ENCODE data around the gene OBSCN.

DNA sequence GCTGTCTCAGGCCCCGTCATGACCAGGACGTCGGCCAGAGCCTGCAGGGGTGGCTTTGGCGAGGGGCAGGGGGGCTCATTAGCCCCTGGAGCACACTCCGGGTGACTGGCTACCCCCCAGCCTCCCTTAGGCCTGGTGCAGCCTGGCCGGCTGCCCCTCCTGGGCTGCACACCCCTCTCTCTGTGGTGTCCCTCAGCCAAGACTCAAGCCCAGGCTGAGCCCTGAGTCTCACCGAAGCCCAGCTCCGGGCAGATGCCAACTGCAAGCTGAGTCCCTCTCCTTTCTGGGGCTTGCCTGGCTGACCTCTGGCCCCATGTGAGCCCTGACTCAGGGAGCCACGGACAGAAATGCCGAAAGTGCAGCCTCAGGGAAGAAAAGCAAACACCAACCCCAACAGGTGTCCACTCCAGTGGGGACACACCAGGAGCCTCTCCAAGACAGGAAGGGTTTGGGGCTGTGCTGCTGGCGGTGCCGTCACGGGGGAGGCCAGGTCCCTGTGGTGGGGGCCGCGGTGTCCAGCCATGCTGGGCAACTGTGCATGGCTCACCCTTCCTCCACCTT lies 47.6 kb upstream of the OBSCN start:
- TF ChIP-seq, protein P1, sequence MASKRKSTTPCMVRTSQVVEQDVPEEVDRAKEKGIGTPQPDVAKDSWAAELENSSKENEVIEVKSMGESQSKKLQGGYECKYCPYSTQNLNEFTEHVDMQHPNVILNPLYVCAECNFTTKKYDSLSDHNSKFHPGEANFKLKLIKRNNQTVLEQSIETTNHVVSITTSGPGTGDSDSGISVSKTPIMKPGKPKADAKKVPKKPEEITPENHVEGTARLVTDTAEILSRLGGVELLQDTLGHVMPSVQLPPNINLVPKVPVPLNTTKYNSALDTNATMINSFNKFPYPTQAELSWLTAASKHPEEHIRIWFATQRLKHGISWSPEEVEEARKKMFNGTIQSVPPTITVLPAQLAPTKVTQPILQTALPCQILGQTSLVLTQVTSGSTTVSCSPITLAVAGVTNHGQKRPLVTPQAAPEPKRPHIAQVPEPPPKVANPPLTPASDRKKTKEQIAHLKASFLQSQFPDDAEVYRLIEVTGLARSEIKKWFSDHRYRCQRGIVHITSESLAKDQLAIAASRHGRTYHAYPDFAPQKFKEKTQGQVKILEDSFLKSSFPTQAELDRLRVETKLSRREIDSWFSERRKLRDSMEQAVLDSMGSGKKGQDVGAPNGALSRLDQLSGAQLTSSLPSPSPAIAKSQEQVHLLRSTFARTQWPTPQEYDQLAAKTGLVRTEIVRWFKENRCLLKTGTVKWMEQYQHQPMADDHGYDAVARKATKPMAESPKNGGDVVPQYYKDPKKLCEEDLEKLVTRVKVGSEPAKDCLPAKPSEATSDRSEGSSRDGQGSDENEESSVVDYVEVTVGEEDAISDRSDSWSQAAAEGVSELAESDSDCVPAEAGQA (IDR thresholded peaks at IDR 0.05; ENCODE audit: low read depth), result no peak
- TF ChIP-seq, protein P1 (CRISPR knock-in tag; IDR thresholded peaks at IDR 0.05; ENCODE audit: borderline replicate concordance), result no peak
- no peak for TF ChIP-seq NCOA5 (CRISPR knock-in tag; IDR thresholded peaks at IDR 0.05)
